HG02885 (cell line): ENCODE results near the gene NBPF6.
"Not testable (repeated sequence)": the region's sequence is repeated elsewhere in the genome, so short reads cannot be mapped to it uniquely, and the experiment has no call there.

Experiments used
- ATAC-seq: cut with Tn5 transposase; IDR thresholded peaks from one replicate; pipeline ENCODE4 v1.9.1; 2021; ENCODE audit warnings: mild to moderate bottlenecking; ENCODE audit not compliant: unreplicated experiment, poor library complexity

The NBPF6 gene

GRCh38 chr1:108496856-108497255 lies 46.7 kb downstream of the NBPF6 start:
- ATAC-seq, result not testable (repeated sequence)

DNA sequence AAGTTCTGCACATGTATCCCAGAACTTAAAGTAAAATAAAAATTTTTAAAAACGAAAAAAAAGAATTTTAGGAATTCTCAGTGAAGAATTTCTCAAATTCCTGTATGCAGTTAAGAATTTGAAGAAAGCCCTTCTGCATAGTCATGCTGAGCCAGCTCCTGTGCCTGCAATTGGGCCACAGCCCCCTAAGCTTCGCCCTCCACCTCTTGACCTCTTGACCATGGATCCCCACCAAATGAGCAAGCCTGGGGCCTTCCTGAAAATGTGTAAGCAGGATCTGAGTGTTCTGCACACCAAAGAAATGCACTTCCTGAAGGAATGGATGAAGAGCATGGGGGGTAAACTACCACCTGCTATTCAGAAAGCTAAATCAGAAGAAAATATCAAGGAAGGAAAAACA lies 52.0 kb downstream of the NBPF6 start:
- no peak for ATAC-seq

GRCh38 chr1:108502624-108503023 lies 52.5 kb downstream of the NBPF6 start:
- no peak for ATAC-seq

- no peak for ATAC-seq
These were observed 53.1 kb downstream of the NBPF6 start for GRCh38 chr1:108503062-108503733.

GRCh38 chr1:108504447-108504846 lies 54.3 kb downstream of the NBPF6 start:
- peak; percentile 88 for ATAC-seq

DNA sequence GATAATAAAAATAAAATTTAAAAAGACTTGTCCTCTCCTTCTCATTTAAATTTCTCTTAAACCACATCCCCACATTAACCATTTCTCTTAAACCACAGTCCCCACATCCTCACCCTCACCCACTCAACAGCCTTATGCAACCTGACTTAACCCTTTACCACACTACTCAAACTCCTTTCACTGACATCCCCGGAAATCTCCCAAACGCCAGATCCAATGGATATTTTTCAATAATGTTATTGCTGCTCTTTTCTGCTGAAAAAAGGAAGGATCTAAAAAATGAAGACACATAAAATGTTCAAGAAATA lies 55.6 kb downstream of the NBPF6 start:
- no peak for ATAC-seq

GRCh38 chr1:108511764-108512163 lies 61.6 kb downstream of the NBPF6 start:
- no peak for ATAC-seq

- ATAC-seq, result no peak
These were observed 62.3 kb downstream of the NBPF6 start for GRCh38 chr1:108512239-108513043.

GRCh38 chr1:108513044-108513415 lies 62.9 kb downstream of the NBPF6 start:
- ATAC-seq, result no peak

DNA sequence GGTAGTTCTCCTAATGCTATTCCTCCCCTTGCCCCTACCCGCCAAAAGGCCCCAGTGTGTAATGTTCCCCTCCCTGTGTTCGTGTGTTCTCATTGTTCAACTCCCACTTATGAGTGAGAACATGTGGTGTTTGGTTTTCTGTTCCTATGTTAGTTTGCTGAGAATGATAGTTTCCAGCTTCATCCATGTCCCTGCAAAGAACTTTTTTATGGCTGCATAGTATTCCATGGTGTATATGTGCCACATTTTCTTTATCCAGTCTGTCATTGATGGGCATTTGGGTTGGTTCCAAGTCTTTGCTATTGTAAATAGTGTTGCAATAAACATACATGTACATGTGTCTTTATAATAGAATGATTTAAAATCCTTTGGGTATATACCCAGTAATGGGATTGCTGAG lies 63.8 kb downstream of the NBPF6 start:
- not testable (repeated sequence) for ATAC-seq

DNA sequence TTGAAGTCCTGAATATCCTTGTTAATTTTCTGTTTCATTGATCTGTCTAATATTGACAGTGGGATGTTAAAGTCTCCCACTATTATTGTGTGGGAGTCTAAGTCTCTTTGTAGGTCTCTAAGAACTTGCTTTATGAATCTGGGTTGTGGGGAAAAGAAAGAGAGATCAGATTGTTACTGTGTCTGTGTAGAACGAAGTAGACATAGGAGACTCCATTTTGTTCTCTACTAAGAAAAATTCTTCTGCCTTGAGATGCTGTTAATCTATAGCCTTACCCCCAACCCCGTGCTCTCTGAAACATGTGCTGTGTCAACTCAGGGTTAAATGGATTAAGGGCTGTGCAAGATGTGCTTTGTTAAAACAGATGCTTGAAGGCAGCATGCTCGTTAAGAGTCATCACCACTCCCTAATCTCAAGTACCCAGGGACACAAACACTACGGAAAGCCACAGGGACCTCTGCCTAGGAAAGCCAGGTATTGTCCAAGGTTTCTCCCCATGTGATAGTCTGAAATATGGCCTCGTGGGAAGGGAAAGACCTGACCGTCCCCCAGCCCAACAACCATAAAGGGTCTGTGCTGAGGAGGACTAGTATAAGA lies 67.3 kb downstream of the NBPF6 start:
- not testable (repeated sequence) for ATAC-seq
